HPDE6-E6E7 (cell line): ENCODE results near the gene AIFM3.
"Not testable (repeated sequence)": the region's sequence is repeated elsewhere in the genome, so short reads cannot be mapped to it uniquely, and the experiment has no call there.

Experiments used
- DNase-seq: peaks from one replicate; pipeline ENCODE4 v3.0.0; 2011; ENCODE audit warnings: missing footprints; ENCODE audit errors: extremely low spot score

Gene AIFM3, protein sequence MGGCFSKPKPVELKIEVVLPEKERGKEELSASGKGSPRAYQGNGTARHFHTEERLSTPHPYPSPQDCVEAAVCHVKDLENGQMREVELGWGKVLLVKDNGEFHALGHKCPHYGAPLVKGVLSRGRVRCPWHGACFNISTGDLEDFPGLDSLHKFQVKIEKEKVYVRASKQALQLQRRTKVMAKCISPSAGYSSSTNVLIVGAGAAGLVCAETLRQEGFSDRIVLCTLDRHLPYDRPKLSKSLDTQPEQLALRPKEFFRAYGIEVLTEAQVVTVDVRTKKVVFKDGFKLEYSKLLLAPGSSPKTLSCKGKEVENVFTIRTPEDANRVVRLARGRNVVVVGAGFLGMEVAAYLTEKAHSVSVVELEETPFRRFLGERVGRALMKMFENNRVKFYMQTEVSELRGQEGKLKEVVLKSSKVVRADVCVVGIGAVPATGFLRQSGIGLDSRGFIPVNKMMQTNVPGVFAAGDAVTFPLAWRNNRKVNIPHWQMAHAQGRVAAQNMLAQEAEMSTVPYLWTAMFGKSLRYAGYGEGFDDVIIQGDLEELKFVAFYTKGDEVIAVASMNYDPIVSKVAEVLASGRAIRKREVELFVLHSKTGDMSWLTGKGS

DNA sequence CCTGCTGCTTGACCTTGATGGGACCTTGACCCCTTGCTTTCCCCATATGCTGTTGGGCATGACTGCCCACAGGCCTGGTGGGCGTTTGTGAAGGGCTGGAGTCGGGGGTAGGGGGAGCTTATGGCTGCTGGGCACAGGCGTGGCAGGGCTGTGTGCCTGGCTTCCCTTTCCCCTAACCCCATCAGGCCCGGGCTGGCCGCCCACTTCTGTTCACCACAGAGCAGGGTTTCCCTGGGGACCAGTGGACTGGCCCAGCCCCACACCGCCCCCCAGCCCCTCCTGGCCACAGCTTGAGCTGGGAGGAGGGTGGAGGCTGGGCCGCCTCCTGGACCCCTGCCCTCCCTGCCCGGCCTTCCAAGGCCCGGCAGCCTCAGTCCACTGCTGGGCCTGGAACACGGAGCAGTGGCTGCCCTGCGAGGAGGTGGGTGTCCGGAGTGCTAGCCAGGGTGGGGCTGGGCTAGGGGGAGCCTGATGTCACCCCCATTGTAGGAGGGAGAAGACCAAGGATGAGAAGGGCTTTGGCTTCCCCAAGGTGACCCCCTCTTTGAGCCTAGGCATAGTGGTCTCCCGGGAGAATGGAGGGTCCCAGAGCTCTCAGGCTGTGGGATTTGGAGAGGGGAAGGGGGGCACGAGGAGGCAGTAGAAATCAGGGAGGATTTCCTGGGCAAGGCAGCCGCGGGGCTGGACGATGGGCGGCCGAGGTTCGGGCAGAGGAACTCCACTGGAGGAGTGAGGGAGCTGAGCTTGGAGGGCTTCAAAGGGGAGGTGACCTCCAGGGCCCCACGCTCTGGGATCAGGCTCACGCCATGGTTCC, at the start of gene AIFM3:
Gene AIFM3, plus strand, starts transcription at position 373 of the 814 bp plus-strand sequence. CDS start 690 bp downstream, outside the sequence.
- no peak for DNase-seq

DNA sequence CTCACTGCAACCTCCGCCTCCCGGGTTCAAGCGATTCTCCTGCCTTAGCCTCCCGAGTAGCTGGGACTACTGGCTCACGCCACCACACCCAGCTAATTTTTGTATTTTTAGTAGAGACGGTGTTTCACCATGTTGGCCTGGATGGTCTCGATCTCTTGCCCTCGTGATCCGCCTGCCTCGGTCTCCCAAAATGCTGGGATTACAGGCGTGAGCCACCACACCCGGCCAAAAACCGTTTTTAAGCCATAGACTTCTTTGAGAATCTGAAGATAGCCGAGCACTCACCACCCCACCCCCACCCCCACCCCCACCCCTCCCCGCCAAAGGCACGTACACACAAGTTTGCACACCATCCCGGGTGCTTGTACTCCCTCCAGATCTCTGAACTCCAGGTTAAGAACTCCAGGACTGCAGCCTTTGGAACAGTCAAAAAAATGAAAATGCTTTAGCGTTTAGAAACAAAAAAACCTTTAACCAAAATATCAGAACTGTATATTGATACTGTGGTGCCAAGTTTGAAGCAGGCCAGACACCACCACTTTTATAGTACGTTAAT, 48.3 kb upstream of the AIFM3 start:
- no peak for DNase-seq

DNA sequence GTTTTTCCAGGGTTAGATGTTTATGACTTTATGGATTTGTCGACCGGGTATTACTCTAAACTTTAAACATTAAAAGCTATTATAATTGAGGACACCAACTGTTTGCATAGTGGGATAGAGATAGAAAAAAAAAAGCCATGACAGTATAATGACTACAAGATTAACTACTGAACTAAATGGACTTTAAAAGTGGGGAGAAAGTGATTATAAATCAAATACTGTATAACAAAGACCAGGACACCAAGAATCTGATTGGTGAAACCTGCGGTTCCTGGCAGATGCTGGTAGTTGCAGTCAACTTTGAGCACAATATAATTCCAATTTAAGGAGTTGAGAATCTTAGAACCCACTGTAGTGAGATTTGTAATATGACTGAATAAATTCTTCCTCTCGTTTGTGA, 47.3 kb upstream of the AIFM3 start:
- DNase-seq: no peak

DNA sequence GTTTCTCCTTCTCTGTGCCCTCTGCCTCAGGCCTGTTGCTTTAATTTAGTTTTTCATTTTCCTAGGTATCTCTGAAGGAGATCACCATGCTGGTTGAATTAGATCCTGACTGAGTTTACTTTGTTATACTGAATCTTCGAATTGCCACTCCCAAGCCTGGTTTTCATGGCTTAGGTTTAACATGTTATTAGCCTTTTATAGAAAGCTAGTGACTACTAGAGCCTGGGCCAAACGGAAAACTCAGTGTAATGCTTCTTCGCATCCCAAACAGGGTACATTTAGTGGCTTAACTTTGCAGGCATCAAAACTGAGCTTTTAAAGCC, 46.2 kb upstream of the AIFM3 start:
- no peak for DNase-seq

DNA sequence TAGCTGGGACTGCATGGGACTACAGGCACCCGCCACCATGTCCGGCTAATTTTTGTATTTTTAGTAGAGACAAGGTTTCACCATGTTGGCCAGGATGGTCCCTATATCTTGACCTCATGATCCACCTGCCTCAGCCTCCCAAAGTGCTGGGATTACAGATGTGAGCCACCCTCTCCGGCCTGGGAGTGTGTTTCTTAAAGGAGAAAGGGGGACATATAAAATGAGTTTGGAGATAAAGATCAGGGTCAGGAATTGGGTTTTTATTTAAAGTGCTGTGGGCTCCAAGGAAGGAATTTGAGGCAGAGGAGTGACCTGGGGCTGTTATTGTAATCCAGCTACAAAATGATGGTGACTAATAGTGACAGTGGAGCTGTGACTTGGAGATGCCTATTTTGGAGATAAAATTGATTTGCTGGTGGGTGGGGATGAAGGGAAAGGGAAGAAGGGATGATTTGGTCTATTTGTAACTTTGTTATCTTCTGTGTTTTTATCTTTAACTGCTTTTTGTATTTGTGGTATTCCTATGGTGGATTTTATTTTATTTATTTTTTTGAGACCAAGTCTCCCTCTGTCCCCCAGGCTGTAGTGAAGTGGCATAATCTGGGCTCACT, 44.8 kb upstream of the AIFM3 start:
- DNase-seq: no peak

DNA sequence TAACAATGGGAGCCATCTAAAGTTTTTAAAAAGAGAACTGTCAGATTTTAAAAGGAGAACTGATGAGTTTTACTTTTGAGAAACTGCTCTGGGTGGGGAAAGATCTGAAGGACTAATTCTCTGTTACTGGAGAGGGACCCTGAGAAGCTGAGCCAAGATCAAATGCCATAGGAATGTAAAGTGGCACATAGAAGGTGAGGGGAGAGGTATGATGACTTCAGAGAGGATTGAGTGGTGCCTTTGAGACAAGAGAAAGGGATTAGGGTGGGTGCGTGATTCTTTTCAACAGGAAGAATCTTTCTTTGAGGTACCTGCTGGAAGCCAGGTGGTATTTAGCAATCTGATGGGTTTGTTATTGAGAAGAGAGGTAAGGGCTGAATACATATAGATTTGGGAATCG, 40.8 kb upstream of the AIFM3 start:
- no peak for DNase-seq

DNA sequence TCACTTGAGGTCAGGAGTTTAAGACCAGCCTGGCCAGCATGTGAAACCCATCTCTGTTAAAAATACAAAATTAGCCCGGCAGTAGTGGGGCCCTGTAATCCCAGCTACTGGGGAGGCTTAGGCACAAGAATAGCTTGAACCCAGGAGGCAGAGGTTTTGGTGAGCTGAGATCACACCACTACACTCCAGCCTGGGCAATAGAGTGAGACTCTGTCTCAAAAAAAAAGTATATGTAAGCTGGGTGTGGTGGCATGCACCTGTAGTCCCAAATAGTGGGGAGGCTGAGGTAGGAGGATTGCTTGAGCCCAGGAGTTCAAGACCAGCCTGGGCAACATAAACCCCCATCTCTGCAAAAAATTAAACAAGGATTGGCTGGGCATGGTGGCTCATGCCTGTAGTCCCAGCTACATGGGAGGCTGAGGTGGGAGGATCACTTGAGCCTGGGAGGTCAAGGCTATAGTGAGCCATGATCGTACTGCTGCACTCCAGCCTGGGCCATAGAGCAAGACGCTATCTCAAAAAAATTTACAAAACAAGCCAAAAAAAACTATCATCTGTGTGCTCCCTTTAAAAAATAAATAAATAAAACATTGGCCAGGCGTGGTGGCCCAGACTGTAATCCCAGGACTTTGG, 39.0 kb upstream of the AIFM3 start:
- DNase-seq: no peak

DNA sequence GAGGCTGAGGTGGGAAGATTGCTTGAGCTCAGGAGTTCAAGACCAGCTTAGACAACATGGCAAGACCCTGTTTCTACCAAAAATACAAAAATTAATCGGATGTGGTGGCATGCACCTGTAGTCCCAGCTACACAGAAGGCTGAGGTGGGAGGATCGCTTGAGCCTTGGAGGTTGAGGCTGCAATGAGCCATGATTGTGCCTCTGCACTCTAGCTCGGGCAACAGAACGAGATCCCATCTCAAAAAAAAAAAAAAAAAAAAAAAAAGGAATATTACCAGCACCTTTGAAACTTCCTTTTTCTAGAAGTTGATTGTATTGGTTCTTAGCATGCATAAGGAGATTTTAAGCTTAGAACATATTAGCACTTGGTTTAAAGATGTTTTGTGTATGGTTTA, 38.5 kb upstream of the AIFM3 start:
- no peak for DNase-seq

DNA sequence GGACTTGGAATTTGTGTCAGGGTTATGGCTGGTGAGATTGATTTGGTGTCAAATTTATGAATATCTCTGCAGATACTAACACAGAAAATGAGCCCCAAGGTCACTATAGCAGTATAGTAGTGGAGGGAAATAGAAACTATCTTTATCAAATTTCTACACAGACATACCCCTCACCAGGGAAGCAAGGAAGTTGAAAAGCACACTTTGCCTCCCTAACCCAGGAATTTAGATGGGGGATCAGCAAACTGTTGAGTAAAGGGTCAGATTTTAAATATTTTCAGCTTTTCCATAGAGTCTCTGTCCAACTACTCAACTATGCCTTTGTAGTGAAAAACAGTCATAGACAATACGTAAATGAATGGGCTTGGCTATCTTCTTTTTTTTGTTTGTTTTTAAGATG, 37.1 kb upstream of the AIFM3 start:
- DNase-seq: no peak

DNA sequence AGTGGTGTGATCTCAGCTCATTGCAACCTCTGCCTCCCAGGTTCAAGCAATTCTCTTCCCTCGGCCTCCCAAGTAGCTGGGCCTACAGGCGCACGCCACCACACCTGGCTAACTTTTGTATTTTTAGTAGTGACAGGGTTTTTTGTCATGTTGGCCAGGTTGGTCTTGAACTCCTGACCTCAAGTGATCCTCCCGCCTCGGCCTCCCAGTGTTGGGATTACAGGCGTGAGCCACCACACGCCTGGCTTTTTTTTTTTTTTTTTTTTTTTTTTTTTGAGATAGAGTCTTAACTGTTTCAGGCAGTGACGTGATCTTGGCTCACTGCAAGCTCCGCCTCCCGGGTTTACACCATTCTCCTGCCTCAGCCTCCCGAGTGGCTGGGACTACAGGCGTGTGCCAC, 36.6 kb upstream of the AIFM3 start:
- not testable (repeated sequence) for DNase-seq

DNA sequence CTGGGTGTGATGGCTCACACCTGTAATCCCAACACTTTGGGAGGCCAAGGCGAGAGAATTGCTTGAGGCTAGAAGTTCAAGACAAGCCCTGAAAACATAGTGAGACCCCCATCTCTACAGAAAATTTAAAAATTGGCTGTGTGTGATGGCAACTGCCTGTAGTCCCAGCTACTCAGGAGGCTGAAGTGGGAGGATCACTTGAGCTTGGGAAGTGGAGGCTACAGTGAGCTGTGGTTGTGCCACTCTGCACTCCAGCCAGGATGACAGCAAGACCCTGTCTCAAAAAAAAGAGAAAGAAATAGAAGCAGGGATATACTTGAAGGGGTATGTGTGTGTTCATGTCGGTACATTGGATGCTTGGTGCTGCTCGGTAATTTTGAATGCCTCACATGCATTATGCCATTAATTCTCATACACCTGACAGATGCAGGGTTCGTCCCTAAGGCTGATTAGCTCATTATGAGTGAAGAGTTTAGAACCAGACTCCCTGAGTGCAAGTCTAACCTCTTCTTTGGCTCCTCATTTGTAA, 35.9 kb upstream of the AIFM3 start:
- DNase-seq: no peak

DNA sequence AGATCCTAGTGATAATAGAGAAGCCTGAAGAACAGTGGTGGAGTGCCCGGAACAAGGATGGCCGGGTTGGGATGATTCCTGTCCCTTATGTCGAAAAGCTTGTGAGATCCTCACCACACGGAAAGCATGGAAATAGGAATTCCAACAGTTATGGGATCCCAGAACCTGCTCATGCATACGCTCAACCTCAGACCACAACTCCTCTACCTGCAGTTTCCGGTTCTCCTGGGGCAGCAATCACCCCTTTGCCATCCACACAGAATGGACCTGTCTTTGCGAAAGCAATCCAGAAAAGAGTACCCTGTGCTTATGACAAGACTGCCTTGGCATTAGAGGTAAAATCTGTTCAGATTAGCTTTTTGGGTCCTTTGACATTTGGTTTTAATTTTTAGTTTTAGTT, 33.1 kb upstream of the AIFM3 start:
- no peak for DNase-seq

DNA sequence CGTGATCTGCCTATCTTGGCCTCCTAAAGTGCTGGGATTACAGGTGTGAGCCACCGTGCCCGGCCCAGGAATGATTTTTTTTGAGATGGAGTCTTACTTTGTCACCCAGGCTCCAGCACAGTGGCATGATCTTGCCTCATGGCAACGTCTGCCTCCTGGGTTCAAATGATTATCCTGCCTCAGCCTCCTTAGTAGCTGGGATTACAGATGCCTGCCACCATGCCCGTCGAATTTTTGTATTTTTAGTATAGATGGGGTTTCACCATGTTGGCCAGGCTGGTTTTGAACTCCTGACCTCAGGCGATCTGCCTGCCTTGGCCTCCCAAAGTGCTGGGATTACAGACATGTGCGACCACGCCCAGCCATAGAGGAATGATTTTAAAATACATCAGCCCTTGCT, 32.0 kb upstream of the AIFM3 start:
- DNase-seq: not testable (repeated sequence)

DNA sequence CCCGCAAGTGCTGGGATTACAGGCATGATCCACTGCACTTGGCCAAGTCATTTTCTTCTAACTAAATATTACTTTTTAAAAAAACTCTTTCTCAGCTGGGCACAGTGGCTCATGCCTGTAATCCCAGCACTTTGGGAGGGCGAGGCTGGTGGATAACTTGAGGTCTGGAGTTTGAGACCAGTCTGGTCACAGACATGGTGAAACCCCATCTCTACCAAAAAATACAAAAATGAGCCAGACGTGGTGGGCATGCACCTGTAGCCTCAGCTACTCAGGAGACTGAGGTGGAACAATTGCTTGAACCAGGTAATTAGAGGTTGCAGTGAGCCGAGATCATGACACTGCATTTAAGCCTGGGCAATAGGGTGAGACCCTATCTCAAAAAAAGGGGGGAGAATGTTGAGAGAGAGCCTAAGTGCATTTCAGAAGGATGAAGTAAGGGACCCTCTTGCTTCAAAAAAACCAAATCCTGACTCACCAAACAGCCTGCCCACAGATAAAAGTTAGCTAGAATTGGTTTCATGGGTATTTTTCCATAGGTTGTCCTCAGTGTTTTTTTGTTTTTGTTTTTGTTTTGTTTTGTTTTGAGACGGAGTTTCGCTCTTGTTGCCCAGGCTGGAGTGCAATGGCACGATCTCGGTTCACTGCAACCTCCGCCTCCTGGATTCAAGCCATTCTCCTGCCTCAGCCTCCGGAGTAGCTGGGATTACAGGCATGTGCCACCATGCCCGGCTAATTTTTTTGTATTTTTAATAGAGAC, 31.1 kb upstream of the AIFM3 start:
- not testable (repeated sequence) for DNase-seq

DNA sequence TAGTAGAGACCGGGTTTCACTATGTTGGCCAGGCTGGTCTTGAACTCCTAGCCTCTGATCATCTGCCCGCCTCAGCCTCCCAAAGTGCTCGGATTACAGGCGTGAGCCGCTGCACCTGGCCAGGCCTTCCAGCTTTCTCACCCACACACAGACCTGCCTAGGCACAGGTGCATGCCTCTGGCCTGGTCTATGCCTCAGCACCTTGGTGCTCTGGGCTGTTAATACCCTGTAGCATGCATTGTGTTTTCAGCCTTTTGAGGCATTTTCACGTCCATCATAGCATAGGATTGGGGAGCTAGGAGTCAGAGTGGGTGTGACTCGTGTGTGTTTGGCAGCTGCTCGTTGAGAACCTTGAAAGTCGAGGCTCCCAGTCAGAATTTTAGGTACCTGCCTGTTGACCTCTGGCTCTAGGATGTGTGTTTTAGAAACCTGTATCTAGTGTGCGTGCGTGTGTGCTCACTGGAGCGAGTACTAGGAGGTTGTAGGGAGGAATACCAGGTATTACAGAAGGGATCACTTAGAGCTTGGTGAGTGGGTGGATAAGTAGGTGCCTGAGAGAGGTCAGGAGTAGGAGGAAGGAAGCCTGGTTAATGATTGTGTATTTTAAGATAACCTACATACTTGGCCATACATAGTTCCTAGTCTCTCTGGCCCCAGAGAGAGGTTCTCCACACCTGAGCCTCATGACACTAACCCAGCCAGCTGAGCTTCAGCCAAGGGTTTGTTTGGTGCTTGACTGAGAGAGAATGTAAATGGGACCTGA, 29.8 kb upstream of the AIFM3 start:
- DNase-seq: no peak

DNA sequence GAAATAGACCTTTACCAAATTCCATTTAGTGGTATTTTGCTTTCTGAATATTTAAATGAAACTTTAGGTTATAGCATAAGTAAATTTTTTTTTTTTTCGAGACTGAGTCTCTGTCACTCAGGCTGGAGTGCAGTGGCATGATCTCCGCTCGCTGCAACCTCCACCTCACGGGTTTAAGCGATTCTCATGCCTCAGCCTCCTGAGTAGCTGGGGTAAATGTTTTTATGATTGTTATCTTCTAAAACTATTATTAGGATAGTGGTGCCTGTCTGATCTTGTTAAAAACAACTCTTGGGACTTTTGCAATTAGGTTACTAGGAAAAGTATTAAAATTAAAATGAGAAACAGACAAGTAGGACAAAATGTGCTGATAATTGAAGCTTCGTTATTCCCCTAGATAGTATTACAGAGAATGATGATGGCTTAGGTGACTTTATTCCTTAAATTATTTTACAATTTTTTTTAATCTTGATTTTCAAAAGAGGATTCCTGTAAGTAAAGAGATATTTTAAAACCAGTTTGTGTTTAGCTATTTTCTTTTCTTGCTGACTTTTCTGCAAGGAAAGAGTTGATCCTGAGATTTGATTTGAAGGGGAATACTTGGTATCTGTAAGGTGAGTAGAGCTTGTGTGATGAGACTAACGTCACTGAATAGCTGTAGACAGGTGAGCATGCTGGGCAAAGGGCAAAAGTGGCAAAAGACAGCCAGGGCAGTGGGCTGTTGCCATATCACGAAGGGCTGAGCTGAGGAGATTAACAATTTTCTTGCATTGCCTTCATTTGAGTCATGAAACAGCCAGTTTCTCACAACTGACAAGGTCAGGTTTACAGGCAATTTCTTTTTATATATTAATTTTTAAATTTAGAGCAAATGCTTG, 29.0 kb upstream of the AIFM3 start:
- DNase-seq: no peak

DNA sequence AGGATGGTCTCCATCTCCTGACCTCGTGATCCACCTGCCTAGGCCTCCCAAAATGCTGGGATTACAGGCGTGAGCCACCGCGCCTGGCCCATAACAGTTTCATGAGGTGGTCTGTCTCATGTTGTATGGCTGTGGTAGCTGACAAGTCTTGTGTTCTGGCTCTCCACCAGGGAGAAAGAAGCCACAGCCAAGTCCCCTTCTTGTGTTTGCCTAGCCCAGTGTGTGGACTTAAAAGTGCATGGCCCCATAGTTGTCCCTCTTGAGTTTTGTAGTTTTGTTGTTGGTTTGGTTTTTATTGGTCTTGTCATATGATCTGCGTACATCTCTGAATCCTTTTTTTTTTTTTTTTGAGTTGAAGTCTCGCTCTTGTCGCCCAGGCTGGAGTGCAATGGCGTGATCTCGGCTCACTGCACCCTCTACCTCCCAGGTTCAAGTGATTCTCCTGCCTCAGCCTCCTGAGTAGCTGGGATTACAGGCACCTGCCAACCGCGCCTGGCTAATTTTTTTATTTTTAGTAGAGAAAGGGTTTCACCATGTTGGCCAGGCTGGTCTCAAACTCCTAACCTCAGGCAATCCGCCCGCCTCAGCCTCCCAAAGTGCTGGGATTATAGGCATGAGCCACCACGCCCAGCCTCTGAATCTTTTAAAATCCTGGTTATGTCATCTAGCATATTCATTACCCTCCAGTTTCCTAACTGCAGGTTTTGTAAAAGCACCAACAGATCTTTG, 27.4 kb upstream of the AIFM3 start:
- not testable (repeated sequence) for DNase-seq

DNA sequence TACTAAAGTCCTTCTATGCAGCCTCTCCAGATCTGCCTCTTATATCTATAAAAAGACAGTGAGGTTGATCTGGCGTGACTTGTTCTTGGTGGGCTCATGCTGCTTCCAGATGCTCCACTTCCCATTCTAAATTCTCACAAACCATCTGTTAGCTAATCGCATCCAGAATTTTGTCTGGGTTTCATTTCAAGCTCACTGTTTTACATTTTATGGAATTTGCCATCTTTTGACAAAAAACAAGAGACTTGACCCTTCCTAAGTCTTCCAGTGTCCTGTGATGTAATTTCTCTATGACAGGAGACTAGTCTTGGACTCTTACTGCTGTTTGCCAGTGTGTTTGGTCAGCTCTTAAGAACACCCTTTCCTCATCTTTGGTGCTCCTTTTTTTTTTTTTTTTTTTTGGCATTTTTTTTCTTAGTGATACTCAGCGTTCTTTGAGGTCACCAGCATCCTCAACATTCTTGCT, 26.8 kb upstream of the AIFM3 start:
- no peak for DNase-seq
